Loucy (cell line): Measurements from ENCODE around the gene NES.

Experiments used
- H2AFZ ChIP-seq: fragments of 200-600 bp; sonication (generic); 2 replicates; pipeline ENCODE4 v1.6.0; 2016; ENCODE audit warnings: antibody characterized with exemption, mild to moderate bottlenecking, low read length, moderate library complexity
- H3F3A ChIP-seq: fragments of 200-600 bp; 2 replicates; pipeline ENCODE4 v1.6.0; 2016; ENCODE audit warnings: antibody characterized with exemption, low read depth, mild to moderate bottlenecking
- H3K27me3 ChIP-seq: fragments of 200-600 bp; sonication (generic); 2 replicates; pipeline ENCODE4 v1.6.1; 2014; ENCODE audit warnings: low read length, mild to moderate bottlenecking; ENCODE audit not compliant: insufficient read depth, poor library complexity, severe bottlenecking
- H3K36me3 ChIP-seq: fragments of 200-600 bp; sonication (generic); 2 replicates; pipeline ENCODE4 v1.6.1; 2016; ENCODE audit warnings: low read length; ENCODE audit not compliant: insufficient read depth
- H3K4me1 ChIP-seq: fragments of 200-600 bp; sonication (generic); 2 replicates; pipeline ENCODE4 v1.5.1; 2014; ENCODE audit warnings: low read length, mild to moderate bottlenecking; ENCODE audit not compliant: insufficient read depth, poor library complexity, severe bottlenecking
- H3K4me2 ChIP-seq: fragments of 200-600 bp; sonication (generic); 2 replicates; pipeline ENCODE4 v1.6.0; 2014; ENCODE audit warnings: antibody characterized with exemption, low read length, low read depth, mild to moderate bottlenecking; ENCODE audit not compliant: poor library complexity, severe bottlenecking
- H3K4me3 ChIP-seq: fragments of 200-600 bp; sonication (generic); 2 replicates; pipeline ENCODE4 v1.5.1; 2014; ENCODE audit warnings: low read length, mild to moderate bottlenecking, mixed read lengths; ENCODE audit not compliant: poor library complexity, severe bottlenecking
- H3K79me2 ChIP-seq: fragments of 200-600 bp; sonication (generic); 2 replicates; pipeline ENCODE4 v1.6.1; 2014; ENCODE audit warnings: low read length; ENCODE audit not compliant: insufficient read depth
- H3K9ac ChIP-seq: fragments of 200-600 bp; sonication (generic); 2 replicates; pipeline ENCODE4 v1.6.0; 2014; ENCODE audit warnings: mild to moderate bottlenecking, low read depth, low read length, moderate library complexity; ENCODE audit not compliant: poor library complexity, severe bottlenecking
- H3K9me2 ChIP-seq: fragments of 200-600 bp; sonication (generic); replicated peaks from 2 replicates; pipeline ENCODE4 v1.6.1; 2016; ENCODE audit warnings: low read depth, low read length, mixed read lengths
- H3K9me3 ChIP-seq: fragments of 200-600 bp; sonication (generic); 2 replicates; pipeline ENCODE4 v1.6.1; 2014; ENCODE audit warnings: mild to moderate bottlenecking, antibody characterized with exemption, low read length, low read depth; ENCODE audit not compliant: insufficient read depth
- H4K20me1 ChIP-seq: fragments of 200-600 bp; sonication (generic); 2 replicates; pipeline ENCODE4 v1.6.0; 2014; ENCODE audit warnings: antibody characterized with exemption, low read length, mild to moderate bottlenecking; ENCODE audit not compliant: insufficient read depth, poor library complexity, severe bottlenecking
- CTCF ChIP-seq: fragments of 200-600 bp; sonication (generic); conservative IDR thresholded peaks from 2 replicates; pipeline ENCODE4 v1.5.1; 2014; ENCODE audit warnings: mild to moderate bottlenecking, antibody characterized with exemption, low read length
- EZH2phosphoT487 ChIP-seq: fragments of 200-600 bp; IDR thresholded peaks from 2 replicates; pipeline ENCODE4 v1.6.1; 2018; ENCODE audit warnings: antibody characterized with exemption, mild to moderate bottlenecking, moderate library complexity, borderline replicate concordance

NES gene

GRCh38 chr1:156704166-156704711 lies 27.0 kb upstream of the NES start:
- Histone ChIP-seq H3K79me2 (no peaks in the 10 kb centered on the region), H3F3A (no peaks in the 10 kb centered on the region), H3K9me3 (no peaks in the 10 kb centered on the region), H3K4me2 (no peak overlapping the region), H3K4me3 (no peak overlapping the region), H3K4me1 (peaks cover 17% of the 10 kb centered on the region), H2AFZ (no peak overlapping the region), H4K20me1 (no peaks in the 10 kb centered on the region), H3K9ac (no peak overlapping the region), H3K27me3 (no peaks in the 10 kb centered on the region), H3K36me3 (no peaks in the 10 kb centered on the region), H3K9me2 (no peaks in the 10 kb centered on the region)
- TF ChIP-seq EZH2phosphoT487 (no peak), CTCF (no peak)

GRCh38 chr1:156703741-156704140 lies 26.5 kb upstream of the NES start:
- H3K9me2 ChIP-seq, result no peaks in the 10 kb centered on the region
- H3K4me2 ChIP-seq, result no peak overlapping the region

GRCh38 chr1:156703336-156703735 lies 26.1 kb upstream of the NES start:
- H4K20me1 ChIP-seq, result no peaks in the 10 kb centered on the region
- TF ChIP-seq CTCF, result no peak
- no peak for TF ChIP-seq EZH2phosphoT487
- H3K27me3 ChIP-seq, result no peaks in the 10 kb centered on the region
- H3K9ac ChIP-seq, result no peak overlapping the region
- no peak overlapping the region for H3K4me2 ChIP-seq
- no peaks in the 10 kb centered on the region for H3K79me2 ChIP-seq
- no peak overlapping the region for H3K4me3 ChIP-seq
- no peaks in the 10 kb centered on the region for H3K36me3 ChIP-seq
- no peaks in the 10 kb centered on the region for H3K9me2 ChIP-seq
- H3K4me1 ChIP-seq, result peaks cover 17% of the 10 kb centered on the region
- H3F3A ChIP-seq, result no peaks in the 10 kb centered on the region
- no peak overlapping the region for H2AFZ ChIP-seq
- H3K9me3 ChIP-seq, result no peaks in the 10 kb centered on the region

More at GRCh38 chr1:156703741-156704140, 26.5 kb upstream of the NES start:
- TF ChIP-seq CTCF, result no peak
- no peak for TF ChIP-seq EZH2phosphoT487
- Histone ChIP-seq H3K4me3 (no peak overlapping the region), H3K27me3 (no peaks in the 10 kb centered on the region), H4K20me1 (no peaks in the 10 kb centered on the region), H3F3A (no peaks in the 10 kb centered on the region), H3K9me3 (no peaks in the 10 kb centered on the region), H3K4me1 (peaks cover 17% of the 10 kb centered on the region), H3K36me3 (no peaks in the 10 kb centered on the region), H3K79me2 (no peaks in the 10 kb centered on the region), H2AFZ (no peak overlapping the region), H3K9ac (no peak overlapping the region)
